Measurements from ENCODE around the gene PNPLA6.

GRCh38 chr19:7600721-7601120 is 65.2 kb downstream of the PNPLA6 start:
- TF ChIP-seq CTCF (IDR thresholded peaks at IDR 0.05; ENCODE audit: control extremely low read depth in 1 of 3, insufficient read depth in 1 of 3, low read depth in 1 of 3, low read length in 3 of 3) (no peak), EZH2 (IDR thresholded peaks at IDR 0.05; ENCODE audit: low read depth, low read length, severe bottlenecking) (no peak), ZNF274 (IDR thresholded peaks at IDR 0.05; ENCODE audit: borderline replicate concordance, extremely low read depth, low read length) (no peak), CHD7 (IDR thresholded peaks at IDR 0.05; ENCODE audit: insufficient replicate concordance, low read length) (no peak), GTF2F1 (IDR thresholded peaks at IDR 0.05; ENCODE audit: borderline replicate concordance, low read depth, low read length) (no peak), GABPA (IDR thresholded peaks at IDR 0.05; ENCODE audit: borderline replicate concordance, insufficient read depth, low read length) (no peak), HDAC2 (IDR thresholded peaks at IDR 0.05; ENCODE audit: borderline replicate concordance in 1 of 2, low read depth in 2 of 2, low read length in 2 of 2) (no peak), EP300 (IDR thresholded peaks at IDR 0.05; ENCODE audit: borderline replicate concordance in 1 of 2, low read depth in 2 of 2, low read length in 2 of 2) (no peak), POLR2AphosphoS5 (IDR thresholded peaks at IDR 0.05; ENCODE audit: low read depth, low read length) (no peak), SP1 (IDR thresholded peaks at IDR 0.05; ENCODE audit: low read depth, low read length) (no peak), RBBP5 (IDR thresholded peaks at IDR 0.05; ENCODE audit: borderline replicate concordance, low read depth, low read length) (no peak), TAF7 (optimal IDR thresholded peaks at IDR 0.05; ENCODE audit: borderline replicate concordance, low read depth, low read length) (no peak)

Data from H1 (cell line).